HG02943 (cell line): Measurements from ENCODE around the gene HCFC1R1.

ENCODE experiments used
- ATAC-seq: cut with Tn5 transposase; IDR thresholded peaks from one replicate; pipeline ENCODE4 v1.9.1; 2021; ENCODE audit warnings: mild to moderate bottlenecking, low read depth, moderate library complexity; ENCODE audit not compliant: unreplicated experiment

HCFC1R1 gene

DNA sequence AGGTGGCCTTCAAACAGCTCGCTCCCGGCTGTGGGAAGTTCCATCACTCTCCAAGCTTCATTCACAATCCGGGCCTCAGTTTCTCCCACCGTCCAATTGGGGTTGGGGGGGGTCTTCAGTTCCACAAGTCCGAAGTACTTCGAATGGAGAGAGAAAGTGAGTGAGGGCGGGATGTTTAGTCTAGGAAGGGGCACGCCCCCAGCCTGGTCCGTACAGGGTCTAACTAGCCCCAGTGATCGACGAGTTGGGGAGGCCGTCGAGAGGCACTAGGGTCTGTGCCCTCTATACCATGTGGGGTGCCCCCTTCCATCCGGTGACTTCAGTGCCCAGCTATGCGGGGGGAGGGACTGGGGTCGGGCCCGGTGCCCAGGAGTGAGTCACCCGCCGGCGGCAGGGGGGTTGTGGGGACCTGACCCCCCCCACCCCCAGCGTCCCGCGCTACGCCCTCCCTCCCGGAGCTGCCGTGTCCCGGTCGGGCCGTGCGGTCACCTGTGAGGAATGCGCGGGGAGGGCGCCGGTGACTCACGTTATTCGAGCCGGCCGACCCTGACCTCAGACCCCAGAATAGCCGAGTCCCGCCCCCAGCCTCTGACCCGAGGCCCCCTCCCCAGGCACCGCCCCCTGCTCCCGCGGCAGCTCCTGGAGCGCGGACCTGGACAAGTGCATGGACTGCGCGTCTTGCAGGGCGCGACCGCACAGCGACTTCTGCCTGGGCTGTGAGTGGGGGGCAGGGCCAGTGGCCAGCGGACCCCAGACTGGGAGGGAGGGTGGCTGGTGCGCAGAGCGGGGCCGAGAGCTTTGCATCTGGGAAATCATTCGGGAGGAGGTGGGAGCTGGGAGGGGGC, 2.9 kb downstream of the HCFC1R1 start:
- ATAC-seq, result no peak

DNA sequence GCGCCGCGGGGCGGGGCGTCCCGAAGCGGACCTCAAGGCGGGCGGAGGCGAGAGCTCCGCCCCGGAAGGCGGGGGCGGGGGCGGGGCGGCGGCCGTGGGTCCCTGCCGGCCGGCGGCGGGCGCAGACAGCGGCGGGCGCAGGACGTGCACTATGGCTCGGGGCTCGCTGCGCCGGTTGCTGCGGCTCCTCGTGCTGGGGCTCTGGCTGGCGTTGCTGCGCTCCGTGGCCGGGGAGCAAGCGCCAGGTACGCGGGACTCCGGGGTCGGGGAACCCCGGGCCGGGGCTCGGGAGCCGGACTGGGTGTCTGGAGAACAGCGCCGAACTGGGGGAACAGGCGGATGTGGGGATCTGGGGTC, 3.5 kb downstream of the HCFC1R1 start, which contains the start of gene TNFRSF12A:
TSS of gene TNFRSF12A (plus strand) at position 122 of the 357 bp plus-strand sequence. CDS start at position 152, 30 bp downstream.
- ATAC-seq, result no peak

DNA sequence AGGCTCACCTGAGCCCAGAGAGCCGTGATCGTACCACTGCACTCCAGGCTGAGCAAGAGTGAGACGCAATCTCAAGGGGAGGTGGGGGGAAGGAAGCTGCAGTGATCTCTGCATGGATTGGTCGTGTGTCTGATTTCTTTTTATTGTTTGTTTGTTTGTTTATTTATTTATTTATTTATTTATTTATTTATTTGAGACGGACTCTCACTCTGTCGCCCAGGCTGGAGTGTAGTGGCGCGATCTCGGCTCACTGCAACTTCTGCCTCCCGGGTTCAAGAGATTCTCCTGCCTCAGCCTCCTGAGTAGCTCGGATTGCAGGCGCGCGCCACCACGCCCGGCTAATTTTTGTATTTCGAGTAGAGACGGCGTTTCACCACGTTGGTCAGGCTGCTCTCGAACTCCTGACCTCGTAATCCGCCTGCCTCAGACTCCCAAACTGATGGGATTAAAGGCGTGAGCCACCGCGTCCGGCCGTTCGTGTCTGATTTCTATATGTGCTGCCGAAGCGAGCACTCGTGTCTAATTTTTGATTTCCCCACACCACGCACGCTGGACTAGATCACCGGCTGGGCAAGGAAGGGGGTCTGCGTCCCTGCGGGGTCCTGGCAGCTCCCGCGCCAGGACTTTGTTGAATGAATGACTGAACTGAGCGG, 4.0 kb downstream of the HCFC1R1 start:
- ATAC-seq, result no peak

DNA sequence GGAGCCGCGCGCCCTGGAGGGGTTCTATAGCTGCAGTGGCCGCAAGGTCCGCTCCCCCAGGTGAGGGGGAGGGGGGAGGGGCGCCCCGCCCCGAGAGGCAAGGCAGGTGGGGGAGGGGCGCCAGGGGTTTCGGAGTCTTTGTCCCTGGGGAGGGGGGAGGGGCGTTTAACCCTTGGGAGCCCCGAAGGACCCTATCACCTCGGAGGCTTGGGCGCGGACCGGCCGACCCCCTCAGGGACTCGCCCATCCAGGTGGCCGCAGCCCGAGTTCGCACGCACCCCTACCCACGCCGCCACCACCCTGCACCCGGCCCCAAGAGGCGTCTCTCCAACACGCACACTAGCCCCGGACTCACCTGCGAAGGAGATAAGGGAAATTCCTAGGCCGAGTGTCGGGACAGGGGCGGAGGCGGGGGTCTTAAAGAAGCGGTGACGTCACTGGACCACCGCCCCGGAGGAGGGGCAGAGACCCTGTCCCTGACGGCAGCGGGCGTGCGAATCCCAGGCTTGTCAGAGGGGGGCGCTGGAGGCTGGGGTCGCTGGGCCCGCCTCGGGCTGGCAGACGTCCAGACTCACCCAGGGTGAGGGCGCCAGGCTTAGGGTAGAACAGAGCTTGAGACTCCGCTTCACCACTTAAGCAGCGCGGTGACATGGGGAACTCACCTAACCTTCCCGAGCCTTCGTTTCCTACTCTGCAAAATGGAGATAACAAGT, 5.8 kb downstream of the HCFC1R1 start, which contains the start of gene CLDN6:
TSS of gene CLDN6 (minus strand) at position 390 of the 713 bp plus-strand sequence. CDS start 2,162 bp downstream, outside the sequence.
- no peak for ATAC-seq

DNA sequence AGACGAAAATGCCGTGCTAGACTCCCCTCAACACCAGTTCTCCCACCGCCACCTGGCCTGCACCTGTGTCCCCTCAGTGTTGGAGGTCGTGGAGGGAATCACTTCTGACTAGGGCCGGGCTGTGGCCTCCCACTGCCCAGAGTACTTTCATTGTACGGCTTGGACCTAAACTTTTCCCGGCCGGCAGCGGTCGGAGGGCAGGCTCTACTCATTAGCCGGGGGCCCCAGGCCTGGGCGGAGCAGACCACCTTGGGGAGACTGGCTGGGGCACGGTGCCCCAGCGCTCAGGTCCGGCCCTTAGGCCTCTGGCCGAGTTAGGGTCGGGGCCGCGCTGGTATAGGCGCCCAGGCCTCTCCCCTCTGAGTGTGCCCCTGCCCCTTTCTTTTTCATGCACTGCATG, 6.4 kb downstream of the HCFC1R1 start:
- no peak for ATAC-seq

DNA sequence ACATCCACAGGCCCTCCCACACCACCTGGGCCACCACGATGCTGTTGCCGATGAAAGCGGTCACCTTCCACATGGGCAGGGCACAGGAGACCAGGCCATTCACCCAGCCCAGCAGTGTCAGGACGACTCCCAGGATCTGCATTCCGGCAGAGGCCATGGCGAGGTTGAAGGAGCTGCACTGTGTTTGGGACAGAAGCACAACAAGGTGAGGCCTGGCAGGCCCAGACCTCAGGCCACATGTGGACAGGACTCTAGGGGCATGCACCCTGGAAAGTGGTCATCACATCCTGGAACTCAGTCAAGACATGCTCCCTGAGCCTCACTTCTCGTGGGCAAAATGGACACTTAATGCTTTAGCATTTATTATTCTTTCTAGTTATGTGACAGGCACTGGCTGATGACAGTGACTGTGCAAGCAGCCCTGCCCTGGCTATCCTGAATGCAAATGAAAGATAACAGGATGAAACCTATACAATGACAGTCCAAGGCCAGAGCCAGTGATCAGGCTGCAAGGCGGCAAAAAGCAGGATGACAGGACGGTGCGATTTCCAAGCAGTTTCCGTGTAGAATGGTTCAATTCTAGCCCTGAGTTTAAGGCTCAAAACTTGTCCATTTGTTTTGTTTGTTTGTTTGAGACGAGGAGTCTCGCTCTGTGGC, 7.7 kb downstream of the HCFC1R1 start:
- no peak for ATAC-seq

DNA sequence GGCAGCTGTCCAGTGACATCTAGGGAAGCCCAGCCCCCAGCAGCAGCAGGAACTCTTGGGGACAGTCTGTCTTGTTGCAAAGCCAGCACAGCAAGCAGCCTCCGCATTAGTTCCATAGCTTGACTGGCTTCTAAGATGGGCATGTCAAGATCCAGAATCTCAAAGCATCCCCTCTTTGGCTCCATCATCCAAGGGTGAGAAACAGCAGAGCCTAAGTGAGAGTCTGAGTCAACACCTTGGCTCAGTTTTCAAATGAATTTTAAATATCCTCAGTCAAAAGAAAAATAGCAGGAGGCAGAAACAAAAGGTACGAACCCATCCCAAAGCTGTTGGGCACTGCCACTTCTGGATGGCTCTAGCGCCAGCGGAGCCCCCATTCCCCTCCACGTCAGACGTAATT, 8.8 kb downstream of the HCFC1R1 start:
- no peak for ATAC-seq

DNA sequence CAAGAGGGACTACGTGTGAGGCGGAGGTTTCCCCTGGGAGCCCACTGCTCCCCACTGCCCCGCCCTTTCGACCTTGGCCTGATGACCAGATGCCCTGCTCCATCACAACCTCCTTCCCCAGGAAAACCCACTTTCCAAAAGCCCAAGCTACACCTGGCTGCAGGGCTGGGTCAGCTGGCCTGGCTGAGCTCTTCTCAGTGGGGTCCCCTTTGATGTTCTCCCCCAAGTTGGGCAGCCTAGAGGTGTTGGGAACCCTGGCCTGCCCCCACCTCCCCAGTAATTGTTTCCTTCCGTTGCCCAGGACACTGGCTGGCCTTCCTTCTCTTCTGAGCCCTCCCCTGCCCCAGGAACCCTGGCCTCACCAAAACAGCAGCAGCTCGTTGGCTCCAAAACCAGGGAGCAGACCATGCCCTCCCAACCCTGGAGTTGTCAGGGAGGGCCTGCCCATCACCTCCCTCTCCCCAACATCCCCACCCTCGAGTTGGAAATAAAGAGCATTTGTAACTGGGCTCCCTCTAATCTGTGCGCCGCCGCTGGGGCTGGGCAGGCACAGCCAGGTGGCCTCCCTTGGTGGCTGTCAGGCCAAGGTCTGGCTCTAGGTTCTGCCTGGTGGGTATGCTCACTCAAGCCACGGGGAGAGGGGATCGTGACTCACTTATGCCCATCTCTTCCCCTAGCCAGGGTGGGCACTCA, 9.6 kb downstream of the HCFC1R1 start:
- ATAC-seq, result no peak

DNA sequence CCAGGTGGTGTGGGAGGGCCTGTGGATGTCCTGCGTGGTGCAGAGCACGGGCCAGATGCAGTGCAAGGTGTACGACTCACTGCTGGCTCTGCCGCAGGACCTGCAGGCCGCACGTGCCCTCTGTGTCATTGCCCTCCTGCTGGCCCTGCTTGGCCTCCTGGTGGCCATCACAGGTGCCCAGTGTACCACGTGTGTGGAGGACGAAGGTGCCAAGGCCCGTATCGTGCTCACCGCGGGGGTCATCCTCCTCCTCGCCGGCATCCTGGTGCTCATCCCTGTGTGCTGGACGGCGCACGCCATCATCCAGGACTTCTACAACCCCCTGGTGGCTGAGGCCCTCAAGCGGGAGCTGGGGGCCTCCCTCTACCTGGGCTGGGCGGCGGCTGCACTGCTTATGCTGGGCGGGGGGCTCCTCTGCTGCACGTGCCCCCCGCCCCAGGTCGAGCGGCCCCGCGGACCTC, 10.2 kb downstream of the HCFC1R1 start:
- ATAC-seq, result no peak

DNA sequence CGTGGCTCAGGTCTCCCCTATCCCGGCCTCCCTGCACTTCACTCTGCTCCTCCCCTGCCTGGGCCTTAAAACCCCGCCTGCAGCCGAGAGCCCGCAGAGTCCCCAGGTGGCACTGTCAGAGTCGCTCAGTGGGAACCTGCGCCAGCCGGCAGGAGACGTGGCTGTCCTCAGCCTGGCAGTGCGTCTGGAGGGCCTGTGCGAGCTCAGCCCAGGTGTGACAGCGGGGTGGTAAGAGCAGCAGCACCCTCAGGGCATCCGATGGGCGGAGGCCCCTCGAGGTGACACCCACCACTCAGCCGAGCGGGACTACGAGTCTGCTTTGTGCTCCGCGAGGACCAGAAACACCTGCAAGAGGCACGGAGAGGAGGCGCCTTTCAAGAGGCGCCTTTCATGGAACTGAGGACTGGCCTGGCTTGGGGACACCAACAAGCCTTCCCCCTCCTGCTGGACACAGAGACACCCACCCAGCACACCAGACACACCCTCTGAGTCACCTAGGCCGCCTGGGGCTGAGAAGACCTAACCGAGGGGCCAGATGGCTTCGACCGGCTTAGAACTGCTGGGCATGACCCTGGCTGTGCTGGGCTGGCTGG, 10.8 kb downstream of the HCFC1R1 start, which contains the start of gene CLDN9:
TSS of gene CLDN9 (plus strand) at position 96 of the 593 bp plus-strand sequence. CDS start at position 536, 440 bp downstream.
- no peak for ATAC-seq

DNA sequence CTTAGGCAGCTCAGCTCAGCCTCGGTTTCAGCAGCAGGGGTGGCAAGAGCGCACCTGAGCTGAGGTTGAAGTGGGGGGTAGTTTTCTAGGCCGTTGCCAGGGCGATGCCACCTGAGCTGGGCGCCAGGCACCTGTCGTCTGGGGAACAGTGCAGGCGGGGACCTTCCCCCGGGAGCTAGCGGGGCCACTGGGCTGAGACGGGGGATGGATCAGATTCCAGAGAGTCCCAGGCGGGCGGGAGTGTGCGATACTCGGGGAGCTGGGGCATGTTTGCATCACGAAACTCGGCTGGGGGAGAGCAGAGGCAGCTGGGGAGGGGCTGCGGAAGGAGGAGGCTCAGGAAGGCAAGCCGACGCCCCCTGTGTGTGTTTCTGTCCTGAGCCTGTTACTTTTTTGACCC, 11.5 kb downstream of the HCFC1R1 start:
- ATAC-seq, result no peak

DNA sequence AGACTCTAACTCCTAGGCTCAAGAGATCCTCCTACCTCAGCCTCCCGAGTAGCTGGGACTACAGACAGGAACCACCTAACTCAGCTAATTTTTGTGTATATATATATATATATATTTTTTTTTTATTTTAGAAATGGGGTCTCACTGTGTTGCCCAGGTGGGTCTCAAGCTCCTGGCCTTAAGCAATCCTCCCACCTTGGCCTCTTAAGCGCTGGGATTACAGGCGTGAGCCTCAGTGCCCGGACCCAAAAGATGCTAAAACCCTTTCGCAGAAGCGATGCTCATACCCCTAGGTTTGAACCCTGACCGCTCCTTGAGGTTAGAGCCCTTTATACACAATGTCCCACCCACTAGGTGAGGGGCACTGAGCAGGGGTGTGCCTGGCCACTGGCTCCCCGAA, 13.2 kb downstream of the HCFC1R1 start:
- no peak for ATAC-seq

DNA sequence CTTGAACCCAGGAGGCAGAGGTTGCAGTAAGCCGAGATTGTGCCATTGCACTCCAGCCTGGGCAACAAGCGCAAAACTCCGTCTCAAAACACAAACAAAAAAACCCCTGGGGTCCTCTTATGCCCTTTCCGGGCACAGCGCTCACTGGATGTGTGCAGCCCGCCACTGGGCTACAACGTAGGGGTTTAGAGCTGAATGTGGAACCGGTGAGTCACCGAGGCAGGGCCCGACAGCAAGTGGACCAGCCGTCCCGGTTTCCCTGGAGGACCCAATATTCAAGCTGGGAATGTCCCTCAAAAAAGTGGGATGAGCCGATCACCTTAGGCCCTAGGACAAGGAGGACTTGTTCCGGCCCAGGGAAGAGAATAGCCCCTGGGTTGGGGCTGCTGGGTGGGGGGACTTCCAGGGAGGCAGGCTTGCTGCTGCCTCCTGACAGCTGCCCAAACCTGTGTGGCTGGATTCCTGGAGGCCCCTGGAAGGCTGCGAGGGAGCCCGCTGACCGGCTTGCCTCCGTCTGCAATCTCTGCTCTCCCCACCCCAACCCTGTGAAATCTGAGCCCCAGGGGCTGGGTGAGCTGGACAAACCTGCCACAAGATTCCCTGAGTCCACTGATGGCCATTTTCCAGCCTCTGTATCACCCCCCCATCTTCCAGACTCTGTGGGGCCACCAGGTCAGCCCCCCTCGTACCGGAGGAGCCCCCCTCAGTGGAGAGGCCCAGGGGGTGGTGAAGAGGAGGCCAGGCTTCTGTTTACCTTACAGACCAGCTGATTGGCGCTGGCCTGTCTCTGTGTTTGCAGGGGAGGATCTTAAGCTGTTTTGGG, 14.0 kb downstream of the HCFC1R1 start:
- no peak for ATAC-seq

DNA sequence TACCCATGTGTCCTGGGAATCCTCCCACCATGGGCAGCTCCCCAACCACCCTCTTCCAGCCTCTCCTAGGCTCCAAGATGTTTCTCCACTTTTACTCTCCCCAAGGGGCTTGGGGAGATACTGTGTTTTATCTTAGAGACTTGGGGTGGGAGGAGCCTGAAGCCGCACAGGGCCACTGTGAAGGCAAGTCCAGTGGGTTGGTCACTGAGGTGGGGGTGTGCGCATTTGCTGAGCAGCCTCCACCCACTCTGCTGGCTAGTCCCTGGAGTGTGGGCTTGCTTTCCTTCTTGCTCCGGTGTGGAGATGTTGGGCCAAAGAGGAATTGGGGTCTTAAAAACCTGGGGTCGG, 15.1 kb downstream of the HCFC1R1 start:
- no peak for ATAC-seq

DNA sequence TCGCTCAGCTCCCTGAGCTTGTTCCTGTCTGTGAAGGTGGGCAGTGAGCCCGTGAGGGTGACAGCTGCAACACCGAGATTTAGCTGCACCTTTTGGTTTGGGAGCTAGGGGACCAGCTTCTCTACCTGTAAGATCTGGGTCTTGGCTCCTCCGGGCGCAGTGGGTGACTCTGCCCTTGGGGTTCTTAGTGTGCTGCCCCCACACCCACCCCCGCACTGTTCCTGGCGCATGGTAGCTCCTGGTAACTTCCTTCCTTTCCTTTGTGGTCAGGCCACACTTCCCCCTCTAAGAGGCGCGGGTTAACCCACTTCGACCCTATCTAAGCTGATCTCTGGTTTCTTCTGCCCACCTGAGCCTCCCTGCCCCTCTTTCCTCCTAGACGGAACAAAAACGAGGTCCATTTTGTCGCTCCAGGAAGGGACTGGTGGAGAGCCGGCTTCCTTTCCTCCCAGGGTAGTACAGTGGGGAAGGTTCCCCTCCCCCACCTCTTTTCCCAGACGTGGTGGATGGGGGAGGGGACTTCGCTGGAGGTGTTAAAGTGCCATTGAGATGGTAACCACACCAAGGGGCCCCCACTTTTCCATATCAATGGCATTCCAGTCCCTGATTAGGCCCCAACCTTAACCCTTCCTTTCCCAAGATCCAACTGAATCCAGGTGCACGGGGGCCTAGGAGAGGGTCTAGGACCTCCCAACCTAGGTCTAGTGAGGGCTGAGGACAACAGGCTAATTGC, 15.6 kb downstream of the HCFC1R1 start:
- no peak for ATAC-seq

DNA sequence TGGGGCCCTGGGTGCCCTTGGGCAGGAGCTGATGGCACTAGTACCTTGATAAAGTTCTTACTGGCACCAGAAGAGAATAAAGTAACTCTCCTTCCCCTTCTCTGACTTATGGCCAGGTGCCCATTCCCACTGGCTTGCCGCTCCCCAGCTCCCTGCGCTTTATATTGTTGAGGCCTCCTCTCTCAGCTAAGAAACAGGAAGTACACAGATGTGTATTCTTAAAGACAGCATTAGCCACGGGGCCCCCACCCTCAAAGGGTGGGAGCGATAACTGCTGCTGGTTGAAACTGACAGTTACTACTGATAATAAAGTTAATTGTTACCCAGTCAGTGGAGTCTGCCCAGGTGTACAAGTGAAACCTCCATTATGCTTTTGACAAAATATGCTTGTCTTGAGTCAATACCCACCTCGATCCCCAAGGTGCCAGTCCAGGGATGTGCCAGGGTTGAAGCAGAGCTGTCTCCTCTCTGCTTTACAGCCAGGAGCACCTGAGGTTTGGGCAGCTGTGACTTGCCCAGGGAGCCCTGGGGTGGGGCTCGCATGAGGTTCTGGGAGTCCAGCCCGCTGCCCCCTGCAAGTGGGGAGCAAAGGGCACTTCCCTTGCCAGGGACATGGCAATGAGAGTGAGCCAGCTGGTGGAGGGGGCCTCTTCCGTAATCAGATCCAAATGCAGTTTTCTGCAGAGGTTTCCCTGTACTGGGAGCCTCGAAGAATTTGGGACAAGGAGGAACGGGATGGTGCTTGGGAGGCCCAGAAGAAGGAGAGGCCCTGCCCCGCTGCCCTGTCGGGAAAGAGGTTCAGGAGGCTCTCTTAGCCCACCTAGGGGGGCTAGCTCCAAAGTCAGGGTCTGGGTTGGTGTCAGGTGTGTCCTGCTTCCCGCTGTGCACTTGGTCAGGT, 16.4 kb downstream of the HCFC1R1 start:
- ATAC-seq, result no peak

DNA sequence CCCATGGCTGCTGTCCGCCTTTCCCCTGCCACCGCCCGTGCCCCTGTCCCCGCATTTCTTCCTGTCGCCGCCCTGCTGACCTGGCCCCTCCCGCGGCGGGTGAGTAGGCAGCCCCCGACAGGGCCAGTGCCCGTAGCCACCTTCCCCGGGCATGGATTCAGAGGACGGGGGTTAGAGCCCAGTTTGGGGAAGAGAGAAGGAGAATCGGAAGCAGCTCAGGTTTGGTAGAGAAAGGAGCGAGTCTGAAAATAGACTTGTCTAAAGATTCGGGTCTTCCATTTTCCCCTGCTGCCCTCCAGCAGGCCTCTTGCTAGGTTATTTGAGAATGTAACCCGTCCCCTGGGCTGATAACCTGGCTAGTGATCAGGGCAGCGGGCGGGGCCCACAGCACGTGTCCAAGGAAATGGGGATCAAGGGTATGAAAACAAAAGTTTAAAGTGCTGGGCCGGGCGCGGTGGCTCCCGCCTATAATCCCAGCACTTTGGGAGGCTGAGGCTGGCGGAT, 18.9 kb downstream of the HCFC1R1 start:
- no peak for ATAC-seq
